ENCODE results near the gene TAP1.
A peak's percentile ranks its signal among the peaks of the same experiment; 100 is the strongest.

TAP1 gene

GRCh38 chr6:32803416-32803815, 50.1 kb downstream of the TAP1 start:
- no peak for DNase-seq (ENCODE audit: low read depth)

DNA sequence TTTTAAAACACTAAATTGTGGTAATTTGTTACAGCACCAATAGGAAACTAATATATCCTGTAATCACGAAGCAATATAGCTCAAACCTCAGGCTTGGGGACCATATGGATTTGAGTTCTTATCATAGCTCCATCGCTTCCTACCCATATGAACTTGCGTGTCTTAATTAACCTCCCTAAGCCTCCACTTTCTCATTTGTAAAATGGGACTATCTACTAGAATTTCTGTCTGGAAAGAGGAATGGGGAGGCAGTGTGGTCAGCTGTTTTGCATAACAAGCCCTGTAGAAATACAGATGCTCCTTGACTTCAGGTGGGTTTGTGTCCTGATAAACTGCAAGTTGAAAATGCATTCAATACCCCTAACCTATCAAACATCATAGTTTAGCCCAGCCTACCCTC, 53.8 kb downstream of the TAP1 start:
- no peak for DNase-seq (ENCODE audit: low read depth)

DNA sequence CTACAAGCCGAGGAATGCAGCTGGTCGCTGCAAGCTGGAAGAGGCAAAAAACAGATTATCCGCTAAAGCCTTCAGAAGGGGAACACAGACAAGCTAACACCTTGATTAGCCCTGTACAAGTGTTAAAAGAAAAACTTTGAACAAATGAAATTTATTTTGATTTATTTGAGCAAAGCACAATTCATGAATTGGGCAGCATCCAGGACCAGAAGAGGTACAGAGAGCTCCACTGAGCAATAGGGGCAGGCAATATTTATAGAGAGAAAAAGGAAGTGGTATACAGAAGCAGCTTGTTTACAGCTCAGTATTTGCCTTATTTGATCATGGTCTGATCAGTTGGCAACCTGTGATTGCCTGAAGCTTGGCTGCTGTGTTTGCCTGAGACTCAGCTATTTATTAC, 54.3 kb downstream of the TAP1 start:
- no peak for DNase-seq (ENCODE audit: low read depth)

- peak; percentile 71 for DNase-seq (ENCODE audit: low read depth)
Measured at GRCh38 chr6:32796848-32797776, 56.4 kb downstream of the TAP1 start.
